ENCODE data around the gene CTU2. TPM values are rescaled to one million over a fixed set of nuclear protein-coding genes. Genes with fewer than 3 reads are reported as not detected.
A peak's percentile ranks its signal among the peaks of the same experiment; 100 is the strongest.

CTU2 gene
- total RNA-seq, 1 donor from 2014 or later: 4.2 TPM

GRCh38 chr16:88736088-88736487 is 29.8 kb downstream of the CTU2 start:
- TF ChIP-seq CTCF (IDR thresholded peaks at IDR 0.05): no peak
- Histone ChIP-seq H3K27me3 (no peaks in the 10 kb centered on the region), H3K4me3 (no peak overlapping the region), H3K36me3 (peaks cover 52 to 63% of the 10 kb centered on the region in 2 donors), H3K27ac (no peak overlapping the region), H3K4me1 (no peaks in the 10 kb centered on the region), H3K9me3 (no peaks in the 10 kb centered on the region)
- DNase-seq (ENCODE audit: low spot score in 2 of 2): no peak
- intact Hi-C loops (cut with DNase I): no loop called here

- Histone ChIP-seq H3K27me3 (no peaks in the 10 kb centered on the region), H3K9me3 (no peaks in the 10 kb centered on the region), H3K4me1 (no peaks in the 10 kb centered on the region), H3K4me3 (no peak overlapping the region), H3K36me3 (peaks cover 54 to 63% of the 10 kb centered on the region in 2 donors), H3K27ac (no peak overlapping the region)
- no peak for TF ChIP-seq CTCF (IDR thresholded peaks at IDR 0.05)
- intact Hi-C loops (cut with DNase I): no loop called here
- no peak for DNase-seq (ENCODE audit: low spot score in 2 of 2)
Measured at GRCh38 chr16:88736496-88736895, 30.2 kb downstream of the CTU2 start.

- intact Hi-C loops (cut with DNase I): loop anchor here (1.0 kb wide), 1 partner anchor 48 kb away; the partner anchor contains the start of gene PIEZO1
- Histone ChIP-seq H3K9me3 (no peaks in the 10 kb centered on the region), H3K27me3 (no peaks in the 10 kb centered on the region), H3K27ac (no peak overlapping the region), H3K4me1 (no peaks in the 10 kb centered on the region), H3K36me3 (peaks cover 53 to 59% of the 10 kb centered on the region in 2 donors), H3K4me3 (no peak overlapping the region)
- TF ChIP-seq CTCF (IDR thresholded peaks at IDR 0.05): peak; percentile 98 to 99 (median 99)
- DNase-seq (ENCODE audit: low spot score in 2 of 2): peak in 1 of 2 donors; percentile 76
Measured at GRCh38 chr16:88737298-88738150, 31.2 kb downstream of the CTU2 start.

GRCh38 chr16:88738151-88739084 is 32.1 kb downstream of the CTU2 start:
- Histone ChIP-seq H3K4me3 (no peak overlapping the region), H3K9me3 (no peaks in the 10 kb centered on the region), H3K4me1 (no peaks in the 10 kb centered on the region), H3K36me3 (peaks cover 44 to 51% of the 10 kb centered on the region in 2 donors), H3K27ac (no peak overlapping the region), H3K27me3 (no peaks in the 10 kb centered on the region)
- intact Hi-C loops (cut with DNase I): no loop called here
- no peak for TF ChIP-seq CTCF (IDR thresholded peaks at IDR 0.05)
- no peak for DNase-seq (ENCODE audit: low spot score in 2 of 2)

- no peaks in the 10 kb centered on the region for H3K27me3 ChIP-seq
- DNase-seq (ENCODE audit: low spot score in 2 of 2): no peak
- peaks cover 35 to 41% of the 10 kb centered on the region in 2 donors for H3K36me3 ChIP-seq
- H3K4me1 ChIP-seq: peaks cover 3 to 5% of the 10 kb centered on the region in 2 donors
- no peak for TF ChIP-seq CTCF (IDR thresholded peaks at IDR 0.05)
- intact Hi-C loops (cut with DNase I): no loop called here
- no peak overlapping the region for H3K27ac ChIP-seq
- H3K9me3 ChIP-seq: no peaks in the 10 kb centered on the region
- H3K4me3 ChIP-seq: no peak overlapping the region
Measured at GRCh38 chr16:88739139-88739976, 33.1 kb downstream of the CTU2 start.
